Measurements from ENCODE around the gene MOB3B. TPM values are rescaled to one million over a fixed set of nuclear protein-coding genes. Genes with fewer than 3 reads are reported as not detected.

The MOB3B gene
- total RNA-seq, 1 donor: 0.43 TPM

GRCh38 chr9:27537027-27537435 lies 7.4 kb upstream of the MOB3B start:
- TF ChIP-seq CTCF (IDR thresholded peaks at IDR 0.05; ENCODE audit: insufficient read depth, low read depth, low read length): no peak
- no peak for DNase-seq (ENCODE audit: low read depth)
- no peak overlapping the region for H3K4me3 ChIP-seq (ENCODE audit: low read depth, low read length)

GRCh38 chr9:27536168-27536567 lies 6.6 kb upstream of the MOB3B start:
- TF ChIP-seq CTCF (IDR thresholded peaks at IDR 0.05; ENCODE audit: insufficient read depth, low read depth, low read length): no peak
- no peak for DNase-seq (ENCODE audit: low read depth)
- H3K4me3 ChIP-seq (ENCODE audit: low read depth, low read length): no peak overlapping the region

- TF ChIP-seq CTCF (IDR thresholded peaks at IDR 0.05; ENCODE audit: insufficient read depth, low read depth, low read length): peak; percentile 20
- DNase-seq (ENCODE audit: low read depth): no peak
- H3K4me3 ChIP-seq (ENCODE audit: low read depth, low read length): no peak overlapping the region
Observed at GRCh38 chr9:27535701-27536118, 6.1 kb upstream of the MOB3B start.

GRCh38 chr9:27534658-27535209 lies 5.1 kb upstream of the MOB3B start:
- no peak for DNase-seq (ENCODE audit: low read depth)
- H3K4me3 ChIP-seq (ENCODE audit: low read depth, low read length): no peak overlapping the region
- TF ChIP-seq CTCF (IDR thresholded peaks at IDR 0.05; ENCODE audit: insufficient read depth, low read depth, low read length): no peak

- no peak overlapping the region for H3K4me3 ChIP-seq (ENCODE audit: low read depth, low read length)
- peak; percentile 52 for DNase-seq (ENCODE audit: low read depth)
- no peak for TF ChIP-seq CTCF (IDR thresholded peaks at IDR 0.05; ENCODE audit: insufficient read depth, low read depth, low read length)
Observed at GRCh38 chr9:27534131-27534530, 4.5 kb upstream of the MOB3B start.

- no peak for TF ChIP-seq CTCF (IDR thresholded peaks at IDR 0.05; ENCODE audit: insufficient read depth, low read depth, low read length)
- DNase-seq (ENCODE audit: low read depth): no peak
- H3K4me3 ChIP-seq (ENCODE audit: low read depth, low read length): no peak overlapping the region
Observed at GRCh38 chr9:27533311-27533710, 3.7 kb upstream of the MOB3B start.

- H3K4me3 ChIP-seq (ENCODE audit: low read depth, low read length): no peak overlapping the region
- DNase-seq (ENCODE audit: low read depth): no peak
- no peak for TF ChIP-seq CTCF (IDR thresholded peaks at IDR 0.05; ENCODE audit: insufficient read depth, low read depth, low read length)
Observed at GRCh38 chr9:27532046-27532445, 2.4 kb upstream of the MOB3B start.

Measured in fibroblast of villous mesenchyme (primary cell).